Hepatic stellate cell (primary cell): ENCODE measurements around the gene F8.
"Not testable (repeated sequence)": the region's sequence is repeated elsewhere in the genome, so short reads cannot be mapped to it uniquely, and the experiment has no call there.

Experiments used
- DNase-seq: peaks from one replicate; pipeline ENCODE4 v3.0.0; 2011; ENCODE audit warnings: low spot score

The F8 gene

DNA sequence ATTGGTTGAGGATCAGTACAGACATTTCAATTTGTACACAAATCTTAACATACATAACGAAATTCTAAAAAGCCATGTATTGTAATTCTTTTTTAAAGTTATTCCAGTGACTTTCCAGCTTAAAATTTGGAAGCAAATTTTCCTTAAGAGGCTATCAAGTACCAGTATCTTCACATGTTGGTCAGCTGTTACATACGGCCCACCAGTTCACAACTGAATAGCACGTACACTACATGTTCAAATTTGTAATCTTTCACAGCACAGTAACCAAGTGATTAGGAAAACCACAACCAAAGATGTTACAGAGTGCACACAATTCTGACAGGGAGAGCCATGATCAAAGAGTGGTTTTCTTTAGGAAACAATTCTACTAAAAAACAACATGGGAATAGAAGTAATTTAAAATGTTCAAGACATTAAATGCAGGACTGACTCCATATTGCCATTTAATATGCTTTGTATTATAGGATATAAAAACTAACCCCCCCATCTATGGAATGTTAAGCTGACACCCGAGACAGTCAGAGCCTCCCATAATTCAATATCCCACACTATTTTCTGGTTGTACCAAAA is 206.1 kb downstream of the F8 start:
- DNase-seq: not testable (repeated sequence)

DNA sequence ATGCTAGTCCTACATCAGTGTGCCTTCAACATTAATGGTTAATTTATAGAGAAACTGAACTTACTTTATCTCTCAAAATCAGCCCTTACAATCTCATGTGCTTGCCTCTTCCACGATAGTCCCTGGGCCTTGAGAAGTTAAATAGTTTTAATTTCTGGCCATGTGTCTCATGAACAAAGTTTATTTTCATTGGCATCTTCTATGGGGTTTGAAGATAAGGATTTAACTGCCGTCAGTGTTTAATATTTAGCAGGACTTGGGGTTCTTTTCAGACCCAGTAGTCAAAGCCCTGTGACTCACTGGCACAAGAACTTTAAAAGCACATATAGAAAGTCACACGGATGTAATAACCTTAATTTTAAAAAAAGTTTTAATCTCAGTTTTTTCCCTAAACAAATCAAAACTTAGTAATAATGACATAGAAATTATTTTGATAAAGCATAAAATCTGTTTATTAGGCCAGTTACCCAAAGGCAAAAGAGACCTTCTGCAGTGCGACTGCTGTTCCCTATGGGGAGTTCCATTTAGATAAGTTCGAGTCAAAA is 207.2 kb downstream of the F8 start:
- DNase-seq: peak; percentile 34

DNA sequence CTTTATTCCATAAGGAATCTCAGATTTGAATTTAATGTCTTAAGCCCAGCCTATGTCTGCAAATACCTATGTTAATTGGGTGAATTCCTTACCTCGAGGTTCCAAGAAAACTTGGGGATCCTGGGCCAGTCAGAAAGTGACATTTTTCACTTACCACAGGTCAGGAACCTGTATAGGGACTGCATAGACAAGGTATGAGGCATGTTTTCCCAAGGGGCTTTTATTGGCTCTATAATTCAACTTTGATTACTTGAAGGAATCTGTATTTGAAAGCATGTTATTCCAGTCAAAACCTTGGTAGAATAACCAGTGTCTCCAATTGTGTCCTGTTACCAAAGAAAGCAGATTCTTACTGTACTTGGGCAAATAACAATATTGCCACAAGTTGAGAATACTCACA is 208.7 kb downstream of the F8 start:
- DNase-seq: no peak

- DNase-seq: no peak
Observed at GRCh38 chrX:154812341-154813101, 210.0 kb downstream of the F8 start.

- DNase-seq: no peak
Observed at GRCh38 chrX:154809939-154810665, 212.4 kb downstream of the F8 start.

DNA sequence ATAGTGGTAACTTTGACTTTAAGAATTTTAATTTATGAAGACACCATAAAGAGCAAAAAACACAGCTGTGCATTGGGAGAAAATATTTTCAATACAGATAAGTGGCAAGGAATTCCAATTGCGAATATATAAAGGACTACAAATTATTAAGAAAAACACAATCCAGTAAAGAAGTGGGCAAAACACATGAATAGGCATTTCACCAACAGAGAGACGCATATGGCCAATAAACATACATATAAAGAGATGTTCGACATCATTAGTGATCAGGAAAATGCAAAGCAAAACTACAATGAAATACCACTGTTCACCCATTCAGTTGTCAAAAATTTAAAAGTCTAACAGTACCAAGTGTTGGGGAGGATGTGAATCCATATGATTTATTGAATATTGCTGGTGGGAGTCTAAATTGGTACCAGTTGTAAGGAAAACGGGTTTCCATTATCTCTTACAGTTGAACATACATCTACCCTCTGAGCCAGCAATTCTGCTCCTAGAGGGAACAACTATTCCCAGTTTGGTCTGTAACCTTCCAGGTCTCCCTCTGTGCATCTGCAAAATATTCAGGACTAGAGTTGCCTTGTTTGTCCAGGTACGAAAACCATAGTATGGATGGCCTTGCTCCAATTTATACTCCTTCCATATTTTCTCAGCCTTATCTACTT is 215.6 kb downstream of the F8 start:
- DNase-seq: no peak

- DNase-seq: peak; percentile 27
Observed at GRCh38 chrX:154805696-154806091, 216.8 kb downstream of the F8 start.

DNA sequence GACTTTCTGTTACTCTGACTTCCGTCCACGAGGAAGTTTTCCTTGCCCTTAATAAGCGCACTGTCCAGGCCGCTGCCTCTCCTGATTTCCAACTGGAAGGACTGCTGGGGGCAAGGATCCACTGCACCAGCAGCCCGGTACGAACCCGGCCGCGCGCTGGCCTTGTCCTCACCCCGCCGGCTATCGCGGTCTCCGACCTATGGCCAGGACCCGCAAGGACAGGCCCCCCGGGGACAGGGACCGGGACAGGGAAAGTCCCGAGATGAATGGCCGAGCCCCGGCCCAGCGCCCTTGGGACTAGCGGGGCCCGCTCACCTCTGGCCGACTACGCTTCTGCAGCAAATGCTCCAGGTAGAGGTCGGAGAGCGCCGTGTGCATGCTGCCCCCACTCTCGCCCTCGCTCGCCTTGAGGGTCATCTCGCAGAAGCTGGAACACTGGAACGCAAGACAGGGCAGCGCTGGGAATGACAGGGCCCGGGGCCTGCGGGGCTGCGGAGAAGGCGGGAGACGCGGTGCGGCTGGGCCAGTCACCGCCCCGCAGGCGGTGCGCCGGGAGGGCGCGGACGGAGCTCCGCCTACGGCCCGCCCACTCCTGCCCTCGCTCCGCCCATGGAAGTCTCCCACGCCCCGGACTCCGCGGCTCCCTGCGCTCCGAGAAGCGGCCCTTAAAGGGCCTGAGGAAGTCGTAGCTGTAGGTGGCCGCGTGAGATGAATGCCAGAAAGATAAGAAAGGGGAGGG is 217.4 kb downstream of the F8 start, which contains the start of gene MPP1:
Gene MPP1, minus strand, starts transcription at position 529 of the 739 bp plus-strand sequence. Its CDS starts 112 bp downstream, at position 417.
- peak; percentile 70 for DNase-seq

DNA sequence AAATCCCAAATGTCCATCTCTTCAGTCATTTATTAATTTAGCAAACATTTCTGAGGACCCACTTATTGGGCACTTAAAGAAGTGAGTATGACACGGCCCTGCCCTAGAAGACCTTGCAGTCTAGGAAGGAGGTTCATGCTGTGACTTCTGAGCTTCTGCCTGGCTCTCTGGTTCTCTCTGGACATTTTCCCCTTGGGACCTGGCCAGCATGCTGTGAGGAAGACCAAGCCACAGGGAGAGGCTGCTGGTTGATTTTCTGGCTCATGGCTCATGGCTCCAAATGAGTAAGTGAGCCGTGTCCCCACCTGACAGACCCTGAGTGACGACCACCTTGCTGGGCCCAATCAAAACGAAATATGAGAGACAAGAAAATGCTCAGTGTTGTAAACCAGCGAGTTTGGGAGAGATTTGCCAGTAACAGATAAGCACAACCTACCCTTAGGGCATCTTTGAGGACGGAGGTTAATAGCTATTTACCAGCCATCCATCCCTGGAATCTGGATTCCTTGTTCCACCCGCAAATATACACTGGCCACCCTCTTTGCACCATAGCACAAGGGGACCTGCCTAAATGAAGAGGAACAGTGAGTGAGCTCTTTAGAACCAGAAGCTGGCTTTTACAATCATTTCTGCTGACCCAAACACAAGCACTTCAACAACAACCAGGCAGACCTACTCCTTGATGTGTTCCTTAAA is 218.1 kb downstream of the F8 start:
- DNase-seq: no peak

- no peak for DNase-seq
Observed at GRCh38 chrX:154802947-154803346, 219.6 kb downstream of the F8 start.

GRCh38 chrX:154800478-154801210 is 221.9 kb downstream of the F8 start:
- DNase-seq: no peak

DNA sequence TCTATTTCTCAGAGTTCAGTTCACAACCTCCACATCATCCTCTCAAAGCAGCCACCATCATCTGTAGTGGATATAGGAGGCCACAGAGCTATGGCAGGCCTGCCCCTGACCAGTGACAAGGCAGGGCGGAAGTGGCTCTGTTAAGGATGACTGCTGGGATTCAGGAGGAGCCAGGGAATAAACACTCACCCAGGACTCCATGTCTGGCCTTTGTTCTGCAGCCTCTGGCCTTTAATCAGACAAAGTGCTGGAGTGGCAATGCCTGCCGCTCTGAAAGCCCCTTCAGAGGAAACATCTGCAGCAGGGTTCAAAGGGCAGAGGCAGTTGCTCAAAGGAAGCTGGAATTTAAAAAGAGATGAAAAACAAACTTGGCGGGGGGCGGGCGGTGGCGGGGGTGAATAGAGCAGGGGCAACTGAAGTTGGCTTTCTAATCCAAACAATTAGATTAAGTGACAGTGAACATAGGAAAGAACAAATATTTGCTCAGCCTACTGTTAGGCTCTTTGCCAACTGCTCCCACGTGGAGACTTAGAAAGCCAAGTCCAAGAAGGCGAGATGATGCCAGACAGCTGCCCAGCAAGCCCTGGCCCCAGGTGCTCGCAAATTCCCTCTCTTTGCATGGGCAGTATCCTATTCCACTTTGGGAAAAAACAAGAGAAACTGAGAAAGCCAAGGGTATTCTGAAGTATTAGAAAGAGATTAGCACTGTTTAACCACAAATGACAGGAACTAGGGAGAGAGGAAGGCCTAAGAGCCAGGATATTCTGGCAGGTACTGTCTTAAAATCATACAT is 222.8 kb downstream of the F8 start:
- no peak for DNase-seq

DNA sequence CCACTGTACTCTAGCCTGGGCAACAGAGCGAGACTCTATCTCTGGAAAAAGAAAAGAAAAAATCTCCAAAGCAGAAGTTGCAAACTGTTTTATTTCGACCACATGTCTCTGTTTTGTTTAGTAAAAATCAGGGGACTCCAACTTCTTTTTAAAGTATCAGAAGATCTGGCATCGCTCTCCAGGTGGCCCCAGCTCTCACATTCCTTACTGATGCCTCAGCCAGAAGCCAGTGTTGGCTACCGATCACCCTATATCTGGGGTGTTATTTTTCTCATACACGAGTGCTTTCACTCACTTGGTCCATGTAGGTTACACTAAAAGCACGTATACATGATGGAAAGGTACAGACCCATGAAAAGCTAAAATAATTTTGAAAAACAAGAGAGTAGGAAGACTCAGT is 225.5 kb downstream of the F8 start:
- no peak for DNase-seq

- no peak for DNase-seq
Observed at GRCh38 chrX:154795016-154795415, 227.5 kb downstream of the F8 start.

- no peak for DNase-seq
Observed at GRCh38 chrX:154793084-154793795, 229.3 kb downstream of the F8 start.

DNA sequence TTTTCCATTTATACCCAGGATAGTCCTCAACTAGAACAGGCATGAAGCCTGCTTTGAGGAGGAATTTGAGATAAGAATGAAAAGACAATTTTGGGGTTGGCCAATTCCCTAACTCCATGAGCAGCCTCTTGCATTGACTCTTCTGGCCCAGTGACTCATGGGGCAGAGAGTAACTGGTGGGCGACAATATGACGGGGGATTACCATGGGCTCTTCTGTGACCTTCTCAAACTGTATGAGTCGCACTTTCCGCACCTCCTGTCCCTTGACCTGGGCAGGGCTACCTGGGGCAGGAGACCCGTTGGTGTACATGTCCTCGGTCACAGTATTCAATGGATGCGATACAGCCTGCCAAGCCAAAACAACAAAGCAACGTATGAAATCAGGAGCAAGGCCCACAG is 230.6 kb downstream of the F8 start:
- DNase-seq: no peak

DNA sequence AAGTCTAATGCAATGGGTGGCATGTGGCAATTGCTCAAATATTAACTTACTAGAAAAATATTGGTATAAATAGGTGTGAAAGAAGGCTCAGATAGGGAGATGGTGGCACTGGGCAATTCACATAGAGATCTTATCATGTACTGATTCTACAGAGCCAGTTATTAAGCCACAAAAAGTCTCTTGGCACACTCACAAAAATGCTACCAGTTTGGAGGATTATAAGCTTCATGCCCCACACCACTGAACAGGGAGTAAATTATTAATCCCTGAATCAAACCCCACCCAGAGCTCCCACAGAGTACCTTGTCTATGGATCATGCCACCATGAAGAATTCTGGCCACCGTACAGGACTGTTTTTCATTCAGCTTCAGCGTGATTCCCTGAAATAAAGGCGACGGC is 231.1 kb downstream of the F8 start:
- DNase-seq: no peak
